ENCODE data around the gene CD300C. TPM values are rescaled to one million over a fixed set of nuclear protein-coding genes. Genes with fewer than 3 reads are reported as not detected.

The CD300C gene
- total and polyA plus RNA-seq, 2 experiments from 2014 or later: 0.43 to 0.47 TPM

DNA sequence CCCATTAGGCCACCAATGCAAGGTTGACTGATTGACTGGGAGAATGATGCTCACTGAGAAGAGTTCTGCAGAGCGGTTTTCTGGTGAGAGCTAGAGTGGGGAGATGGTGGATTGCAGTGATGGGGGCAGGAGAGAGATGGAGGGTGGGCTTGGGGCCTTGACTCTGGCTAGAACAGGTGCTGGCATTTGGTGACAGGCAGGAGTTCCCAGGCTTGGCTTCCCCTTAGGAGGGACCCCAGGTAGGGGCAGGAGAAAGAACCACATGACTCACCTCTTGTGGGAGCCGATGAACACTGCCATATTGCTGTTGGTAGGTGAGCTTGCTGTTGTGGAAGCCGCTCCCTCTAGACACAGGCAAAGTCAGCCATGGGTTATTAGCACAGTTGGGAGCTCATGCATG lies 22.6 kb downstream of the CD300C start:
- Histone ChIP-seq H3K4me3 (no peak overlapping the region), H3K36me3 (replicated peaks; ENCODE audit: insufficient read depth, low read depth) (no peaks in the 10 kb centered on the region), H2AFZ (no peak overlapping the region), H3K27me3 (no peaks in the 10 kb centered on the region), H3K4me2 (no peak overlapping the region), H4K20me1 (ENCODE audit: insufficient read depth, poor library complexity, severe bottlenecking) (no peaks in the 10 kb centered on the region), H3K9me2 (replicated peaks; ENCODE audit: insufficient read depth) (no peaks in the 10 kb centered on the region), H3K9me3 (ENCODE audit: low read depth) (no peaks in the 10 kb centered on the region), H3K79me2 (no peaks in the 10 kb centered on the region), H3K4me1 (ENCODE audit: insufficient read depth) (no peaks in the 10 kb centered on the region), H3K27ac (no peak overlapping the region)
- no peak for DNase-seq (ENCODE audit: low spot score)
- TF ChIP-seq, protein P1, sequence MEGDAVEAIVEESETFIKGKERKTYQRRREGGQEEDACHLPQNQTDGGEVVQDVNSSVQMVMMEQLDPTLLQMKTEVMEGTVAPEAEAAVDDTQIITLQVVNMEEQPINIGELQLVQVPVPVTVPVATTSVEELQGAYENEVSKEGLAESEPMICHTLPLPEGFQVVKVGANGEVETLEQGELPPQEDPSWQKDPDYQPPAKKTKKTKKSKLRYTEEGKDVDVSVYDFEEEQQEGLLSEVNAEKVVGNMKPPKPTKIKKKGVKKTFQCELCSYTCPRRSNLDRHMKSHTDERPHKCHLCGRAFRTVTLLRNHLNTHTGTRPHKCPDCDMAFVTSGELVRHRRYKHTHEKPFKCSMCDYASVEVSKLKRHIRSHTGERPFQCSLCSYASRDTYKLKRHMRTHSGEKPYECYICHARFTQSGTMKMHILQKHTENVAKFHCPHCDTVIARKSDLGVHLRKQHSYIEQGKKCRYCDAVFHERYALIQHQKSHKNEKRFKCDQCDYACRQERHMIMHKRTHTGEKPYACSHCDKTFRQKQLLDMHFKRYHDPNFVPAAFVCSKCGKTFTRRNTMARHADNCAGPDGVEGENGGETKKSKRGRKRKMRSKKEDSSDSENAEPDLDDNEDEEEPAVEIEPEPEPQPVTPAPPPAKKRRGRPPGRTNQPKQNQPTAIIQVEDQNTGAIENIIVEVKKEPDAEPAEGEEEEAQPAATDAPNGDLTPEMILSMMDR (IDR thresholded peaks at IDR 0.05; ENCODE audit: poor library complexity): no peak
- TF ChIP-seq EZH2phosphoT487 (IDR thresholded peaks at IDR 0.05; ENCODE audit: low read depth, severe bottlenecking, unreplicated experiment) (no peak), EZH2 (IDR thresholded peaks at IDR 0.05; ENCODE audit: borderline replicate concordance) (no peak)
- WGBS (ENCODE audit: low lambda C conversion rate, missing lambda C conversion rate): 83% methylated on average over 3 of the region's 3 CpGs

DNA sequence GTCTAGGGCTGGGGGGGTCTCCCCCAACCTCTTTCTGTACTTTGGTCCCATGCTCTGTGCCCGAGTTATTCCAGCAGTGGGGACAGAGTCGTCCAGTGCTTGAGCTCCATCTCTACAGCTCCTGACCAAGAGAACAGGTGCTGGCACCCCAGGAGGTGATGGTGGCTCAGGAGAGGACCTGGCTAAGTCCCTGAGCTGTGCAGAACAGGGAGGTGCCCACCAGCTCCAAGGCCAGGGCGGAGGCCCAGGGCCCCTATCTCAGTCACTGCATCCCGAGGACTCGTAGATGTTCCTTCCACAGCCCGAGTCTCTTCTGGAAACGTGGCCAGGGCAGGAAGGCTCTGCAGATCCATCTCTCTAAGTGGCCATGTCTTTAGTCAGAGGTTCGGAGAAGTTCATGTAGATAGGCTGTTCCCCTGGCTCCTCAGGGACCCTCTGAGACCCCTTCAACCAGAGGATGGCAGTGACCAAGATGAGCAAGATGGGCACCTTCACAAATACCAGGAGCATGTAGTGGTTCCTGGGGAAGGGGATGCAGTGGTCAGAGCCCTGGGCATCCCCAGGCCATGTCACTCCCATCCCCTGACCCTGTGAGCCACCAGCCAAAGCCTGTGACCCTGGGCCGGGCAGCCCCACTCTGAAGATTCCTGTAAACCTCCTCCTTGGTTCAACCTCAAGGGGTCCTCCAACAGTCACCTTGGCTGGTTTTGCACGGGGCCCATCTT lies 23.4 kb downstream of the CD300C start:
- no peaks in the 10 kb centered on the region for H3K27me3 ChIP-seq
- no peak overlapping the region for H2AFZ ChIP-seq
- TF ChIP-seq, protein P1 (IDR thresholded peaks at IDR 0.05; ENCODE audit: poor library complexity): no peak
- no peak overlapping the region for H3K4me3 ChIP-seq
- H3K9me2 ChIP-seq (replicated peaks; ENCODE audit: insufficient read depth): no peaks in the 10 kb centered on the region
- H3K36me3 ChIP-seq (replicated peaks; ENCODE audit: insufficient read depth, low read depth): no peaks in the 10 kb centered on the region
- no peaks in the 10 kb centered on the region for H3K4me1 ChIP-seq (ENCODE audit: insufficient read depth)
- DNase-seq (ENCODE audit: low spot score): no peak
- H3K9me3 ChIP-seq (ENCODE audit: low read depth): no peaks in the 10 kb centered on the region
- H3K79me2 ChIP-seq: no peaks in the 10 kb centered on the region
- no peaks in the 10 kb centered on the region for H4K20me1 ChIP-seq (ENCODE audit: insufficient read depth, poor library complexity, severe bottlenecking)
- no peak overlapping the region for H3K4me2 ChIP-seq
- no peak overlapping the region for H3K27ac ChIP-seq
- WGBS (ENCODE audit: low lambda C conversion rate, missing lambda C conversion rate): 80% methylated on average over 10 of the region's 10 CpGs

DNA sequence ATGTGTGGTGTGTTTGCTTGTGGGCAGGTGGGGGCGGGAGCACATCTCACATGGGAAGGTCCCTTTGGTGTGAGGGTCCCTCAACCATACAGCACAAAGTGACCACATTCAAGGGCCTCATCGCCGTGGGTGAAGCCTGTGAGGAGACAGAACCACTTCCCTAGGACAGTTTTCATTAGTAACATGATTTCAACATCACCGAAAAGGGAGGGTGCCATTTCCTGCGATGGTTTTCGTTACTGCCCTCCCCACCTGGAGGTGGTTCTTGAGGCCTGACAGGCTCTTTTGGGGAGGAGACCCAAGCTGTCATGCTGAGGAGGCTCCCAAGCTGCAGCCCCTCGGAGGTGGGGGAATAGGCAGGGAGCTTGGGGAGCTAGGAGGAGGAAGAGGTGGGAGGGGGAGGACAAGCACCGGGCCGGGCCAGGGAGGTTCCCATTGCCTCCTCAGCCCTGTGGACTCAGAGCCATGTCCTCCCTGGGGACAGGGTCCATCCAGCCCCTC lies 24.2 kb downstream of the CD300C start:
- Histone ChIP-seq H3K4me1 (ENCODE audit: insufficient read depth) (no peaks in the 10 kb centered on the region), H4K20me1 (ENCODE audit: insufficient read depth, poor library complexity, severe bottlenecking) (no peaks in the 10 kb centered on the region), H3K9me2 (replicated peaks; ENCODE audit: insufficient read depth) (no peaks in the 10 kb centered on the region), H3K36me3 (replicated peaks; ENCODE audit: insufficient read depth, low read depth) (no peaks in the 10 kb centered on the region), H3K27me3 (no peaks in the 10 kb centered on the region), H3K4me3 (no peak overlapping the region), H2AFZ (no peak overlapping the region), H3K79me2 (no peaks in the 10 kb centered on the region), H3K9me3 (ENCODE audit: low read depth) (no peaks in the 10 kb centered on the region), H3K27ac (no peak overlapping the region), H3K4me2 (no peak overlapping the region)
- no peak for DNase-seq (ENCODE audit: low spot score)
- 87% methylated on average over 7 of the region's 9 CpGs for WGBS (ENCODE audit: low lambda C conversion rate, missing lambda C conversion rate)
- TF ChIP-seq EZH2phosphoT487 (IDR thresholded peaks at IDR 0.05; ENCODE audit: low read depth, severe bottlenecking, unreplicated experiment) (no peak), EZH2 (IDR thresholded peaks at IDR 0.05; ENCODE audit: borderline replicate concordance) (no peak)
- TF ChIP-seq, protein P1 (IDR thresholded peaks at IDR 0.05; ENCODE audit: poor library complexity): no peak

Data from hepatocyte (in vitro differentiated cells).